MCF 10A (cell line): ENCODE results near the gene UGT1A3. TPM values are rescaled to one million over a fixed set of nuclear protein-coding genes. Genes with fewer than 3 reads are reported as not detected.

Experiments used
- BruUV-seq: library from RNA; stranded (reverse); fragments of 400-500 nt; replicated peaks from 2 replicates; lab custom pipeline; 2021; lab: Mats Ljungman, UMichigan
- CTCF ChIA-PET: fragments of 300-600 bp; sonication (Branson Sonifier 250); formaldehyde crosslinking; extraction: SDS; loops from one replicate; lab custom pipeline; 2021; ENCODE audit warnings: antibody characterized with exemption, inconsistent platforms; lab: Yijun Ruan, JAX
- POLR2A ChIA-PET: fragments of 300-600, 350-650 bp; sonication (Branson Sonifier 250); formaldehyde crosslinking; extraction: SDS; loops from one replicate; lab custom pipeline; 2020; ENCODE audit warnings: antibody characterized with exemption, inconsistent platforms; lab: Yijun Ruan, JAX
- DNase-seq: peaks from one replicate; pipeline ENCODE4 v3.0.0-alpha.2; 2018; ENCODE audit not compliant: unreplicated experiment
- H3K27ac Mint-ChIP-seq: one replicate; pipeline ENCODE4 v1.8.0; 2022; ENCODE audit warnings: mild to moderate bottlenecking, low read depth, mixed read lengths; ENCODE audit not compliant: unreplicated experiment
- H3K27me3 Mint-ChIP-seq: one replicate; pipeline ENCODE4 v1.8.0; 2022; ENCODE audit warnings: mixed read lengths; ENCODE audit not compliant: insufficient read depth, unreplicated experiment
- H3K36me3 Mint-ChIP-seq: one replicate; pipeline ENCODE4 v1.8.0; 2022; ENCODE audit warnings: mild to moderate bottlenecking, moderate library complexity, mixed read lengths; ENCODE audit not compliant: insufficient read depth, unreplicated experiment
- H3K4me1 Mint-ChIP-seq: one replicate; pipeline ENCODE4 v1.8.0; 2022; ENCODE audit warnings: mixed read lengths; ENCODE audit not compliant: insufficient read depth, unreplicated experiment
- H3K4me3 Mint-ChIP-seq: one replicate; pipeline ENCODE4 v1.8.0; 2022; ENCODE audit warnings: mild to moderate bottlenecking, moderate library complexity, mixed read lengths; ENCODE audit not compliant: unreplicated experiment
- H3K9me3 Mint-ChIP-seq: one replicate; pipeline ENCODE4 v1.8.0; 2022; ENCODE audit warnings: mixed read lengths; ENCODE audit not compliant: unreplicated experiment
- CTCF ChIP-seq: fragments of 200-600 bp; IDR thresholded peaks from one replicate; pipeline ENCODE4 v1.8.0; 2022; ENCODE audit warnings: antibody characterized with exemption, mild to moderate bottlenecking; ENCODE audit not compliant: unreplicated experiment
- intact Hi-C: fragments of 100-400 bp; cut with micrococcal nuclease; formaldehyde crosslinking; loops from 2 replicates; pipeline ENCODE4 v1.14.1; 2022
- total RNA-seq: library from RNA; stranded (reverse); gene quantifications from 2 replicates; pipeline ENCODE4 v1.2.3, GENCODE V29; 2022

Gene UGT1A3
- total RNA-seq, 1 experiment from 2014 or later: not detected

GRCh38 chr2:233791883-233792329 lies 63.1 kb downstream of the UGT1A3 start:
- no peak for DNase-seq
- Mint-ChIP-seq H3K9me3 (peaks cover 6% of the 10 kb centered on the region), H3K4me3 (no peak overlapping the region), H3K4me1 (no peaks in the 10 kb centered on the region), H3K36me3 (no peaks in the 10 kb centered on the region), H3K27me3 (no peaks in the 10 kb centered on the region), H3K27ac (no peak overlapping the region)
- intact Hi-C loops: no loop called here
- no peak for TF ChIP-seq CTCF
- CTCF ChIA-PET: interaction anchor here (0.6 kb wide), 1 partner anchor 183 kb away, joined by 4 read pairs; no protein-coding TSS in a partner anchor
- BruUV-seq: no TSS peak
- POLR2A ChIA-PET: interaction anchor here (0.5 kb wide), 1 partner anchor 59 kb away, joined by 3 read pairs; no protein-coding TSS in a partner anchor

GRCh38 chr2:233792720-233793119 lies 63.9 kb downstream of the UGT1A3 start:
- BruUV-seq: no TSS peak
- intact Hi-C loops: no loop called here
- ChIA-PET POLR2A (interaction anchor here (0.5 kb wide), 1 partner anchor 59 kb away, joined by 3 read pairs; no protein-coding TSS in a partner anchor), CTCF (no interaction called here)
- no peaks in the 10 kb centered on the region for H3K4me1 Mint-ChIP-seq
- no peaks in the 10 kb centered on the region for H3K36me3 Mint-ChIP-seq
- TF ChIP-seq CTCF: no peak
- DNase-seq: no peak
- no peak overlapping the region for H3K27ac Mint-ChIP-seq
- no peaks in the 10 kb centered on the region for H3K27me3 Mint-ChIP-seq
- H3K4me3 Mint-ChIP-seq: no peak overlapping the region
- H3K9me3 Mint-ChIP-seq: peaks cover 6% of the 10 kb centered on the region

- Mint-ChIP-seq H3K4me1 (no peaks in the 10 kb centered on the region), H3K27ac (no peak overlapping the region), H3K4me3 (no peak overlapping the region), H3K36me3 (no peaks in the 10 kb centered on the region), H3K9me3 (peaks cover 6% of the 10 kb centered on the region), H3K27me3 (peaks cover 7% of the 10 kb centered on the region)
- no peak for DNase-seq
- intact Hi-C loops: no loop called here
- POLR2A ChIA-PET: no interaction called here
- no TSS peak for BruUV-seq
- TF ChIP-seq CTCF: no peak
- CTCF ChIA-PET: no interaction called here
Measured at GRCh38 chr2:233793465-233794127, 64.8 kb downstream of the UGT1A3 start.

- no peaks in the 10 kb centered on the region for H3K36me3 Mint-ChIP-seq
- intact Hi-C loops: no loop called here
- POLR2A ChIA-PET: no interaction called here
- H3K4me1 Mint-ChIP-seq: no peaks in the 10 kb centered on the region
- no peak for TF ChIP-seq CTCF
- CTCF ChIA-PET: no interaction called here
- no peak overlapping the region for H3K4me3 Mint-ChIP-seq
- no peak for DNase-seq
- BruUV-seq: no TSS peak
- H3K9me3 Mint-ChIP-seq: peaks cover 6% of the 10 kb centered on the region
- peaks cover 10% of the 10 kb centered on the region for H3K27me3 Mint-ChIP-seq
- no peak overlapping the region for H3K27ac Mint-ChIP-seq
Measured at GRCh38 chr2:233794128-233794658, 65.4 kb downstream of the UGT1A3 start.
